ENCODE measurements around the gene MVB12A. TPM values are rescaled to one million over a fixed set of nuclear protein-coding genes. Genes with fewer than 3 reads are reported as not detected.

The MVB12A gene
- total RNA-seq, 4 donors from 2014 or later = 30.8 to 44.7 (median 37.7) TPM

- peaks cover 67% of the 10 kb centered on the region for H3K27me3 ChIP-seq
- no peaks in the 10 kb centered on the region for H3K36me3 ChIP-seq
- TF ChIP-seq CTCF (IDR thresholded peaks at IDR 0.05) = peak; percentile 27 to 85 (median 73)
- TF ChIP-seq POLR2A (IDR thresholded peaks at IDR 0.05) = no peak
- ATAC-seq = peak; percentile 97
- peak overlapping the region in 1 of 4 donors; percentile 23 for H3K27ac ChIP-seq
- H3K9me3 ChIP-seq = peaks cover 0 to 15% (median 0%) of the 10 kb centered on the region in 3 donors
- WGBS, 2 donors (ENCODE audit: low coverage in 1 of 2) = 0 to 1% methylated on average over 5 to 18 of the region's 50 CpGs
- peak overlapping the region; percentile 11 to 49 for H3K4me3 ChIP-seq
- H3K4me1 ChIP-seq = peaks cover 0 to 40% (median 7%) of the 10 kb centered on the region in 3 donors
Measured at GRCh38 chr19:17390665-17391370, 29.0 kb upstream of the MVB12A start.

- no peak for TF ChIP-seq POLR2AphosphoS5 (IDR thresholded peaks at IDR 0.05)
- no peak for TF ChIP-seq POLR2A (IDR thresholded peaks at IDR 0.05)
- no peak for TF ChIP-seq CTCF (IDR thresholded peaks at IDR 0.05)
- TF ChIP-seq EP300 (IDR thresholded peaks at IDR 0.05) = no peak
- peaks cover 0 to 40% (median 7%) of the 10 kb centered on the region in 3 donors for H3K4me1 ChIP-seq
- peaks cover 70% of the 10 kb centered on the region for H3K27me3 ChIP-seq
- no peaks in the 10 kb centered on the region for H3K36me3 ChIP-seq
- peak overlapping the region in 1 of 2 donors; percentile 49 for H3K4me3 ChIP-seq
- 4 to 6% methylated on average over 4 to 15 of the region's 26 CpGs for WGBS, 2 donors (ENCODE audit: low coverage in 1 of 2)
- H3K27ac ChIP-seq = no peak overlapping the region
- no peak for ATAC-seq
- peaks cover 0 to 15% (median 0%) of the 10 kb centered on the region in 3 donors for H3K9me3 ChIP-seq
Measured at GRCh38 chr19:17391371-17392151, 28.3 kb upstream of the MVB12A start.

- H3K9me3 ChIP-seq = peaks cover 0 to 15% (median 0%) of the 10 kb centered on the region in 3 donors
- peaks cover 0 to 6% of the 10 kb centered on the region in 2 donors for H3K36me3 ChIP-seq
- no peak for TF ChIP-seq POLR2AphosphoS5 (IDR thresholded peaks at IDR 0.05)
- no peak for TF ChIP-seq EP300 (IDR thresholded peaks at IDR 0.05)
- no peak for TF ChIP-seq POLR2A (IDR thresholded peaks at IDR 0.05)
- TF ChIP-seq CTCF (IDR thresholded peaks at IDR 0.05) = no peak
- H3K27me3 ChIP-seq = peaks cover 82% of the 10 kb centered on the region
- ATAC-seq = no peak
- H3K27ac ChIP-seq = no peak overlapping the region
- H3K4me1 ChIP-seq = peaks cover 0 to 40% (median 7%) of the 10 kb centered on the region in 3 donors
- H3K4me3 ChIP-seq = no peak overlapping the region
- WGBS, 2 donors (ENCODE audit: low coverage in 1 of 2) = 20 to 56% methylated on average over 1 to 2 of the region's 2 CpGs
Measured at GRCh38 chr19:17393002-17393401, 26.8 kb upstream of the MVB12A start.

- H3K9me3 ChIP-seq = peaks cover 0 to 13% (median 0%) of the 10 kb centered on the region in 3 donors
- H3K27ac ChIP-seq = no peak within 1 kb of the TSS
- H3K36me3 ChIP-seq = peaks cover 0 to 7% of the 10 kb centered on the region in 2 donors
- TF ChIP-seq POLR2A (IDR thresholded peaks at IDR 0.05) (no peak), EP300 (IDR thresholded peaks at IDR 0.05) (no peak), POLR2AphosphoS5 (IDR thresholded peaks at IDR 0.05) (no peak), CTCF (IDR thresholded peaks at IDR 0.05) (no peak)
- H3K4me3 ChIP-seq = no peak within 1 kb of the TSS
- ATAC-seq = no peak
- H3K4me1 ChIP-seq = peaks cover 0 to 40% (median 7%) of the 10 kb centered on the region in 3 donors
- peaks cover 82% of the 10 kb centered on the region for H3K27me3 ChIP-seq
- no CpG with 5 or more reads among the region's 41 CpGs for WGBS, 2 donors (ENCODE audit: low coverage in 1 of 2)
Measured at GRCh38 chr19:17393914-17394313, 25.9 kb upstream of the MVB12A start, which contains the start of gene CCDC194. TSS of gene CCDC194 (minus strand) at chr19:17394196. CDS start at chr19:17394158, 38 bp downstream.
